Endometrium (tissue), 2 donors: ENCODE measurements around the gene GABBR1.
A peak's percentile ranks its signal among the peaks of the same experiment; 100 is the strongest.

Experiments used
- FAIRE-seq: peaks from 2 replicates; lab custom pipeline; 2012; peaks lifted over from hg19 to GRCh38; lab: Jason Lieb, UNC
- donor health status: control.
- donor health status: control.

GABBR1 gene

GRCh38 chr6:29653452-29654038 is 20.6 kb upstream of the GABBR1 start:
- FAIRE-seq: no peak

- no peak for FAIRE-seq
Measured at GRCh38 chr6:29652198-29652584, 19.2 kb upstream of the GABBR1 start.

- no peak for FAIRE-seq
Measured at GRCh38 chr6:29651413-29652197, 18.6 kb upstream of the GABBR1 start.

- FAIRE-seq: peak; percentile 96
Measured at GRCh38 chr6:29649701-29650673, 17.0 kb upstream of the GABBR1 start.

GRCh38 chr6:29647927-29648642 is 15.1 kb upstream of the GABBR1 start:
- FAIRE-seq: no peak

GRCh38 chr6:29641430-29642148 is 8.6 kb upstream of the GABBR1 start:
- FAIRE-seq: no peak

GRCh38 chr6:29637247-29637646 is 4.3 kb upstream of the GABBR1 start:
- no peak for FAIRE-seq

- FAIRE-seq: no peak
Measured at GRCh38 chr6:29633534-29633905, 537 bp upstream of the GABBR1 start.

GRCh38 chr6:29631860-29632731 is 887 bp downstream of the GABBR1 start:
- FAIRE-seq: no peak

GRCh38 chr6:29631209-29631810 is 1.7 kb downstream of the GABBR1 start:
- FAIRE-seq: no peak

GRCh38 chr6:29630315-29630714 is 2.7 kb downstream of the GABBR1 start:
- FAIRE-seq: no peak

GRCh38 chr6:29629571-29629970 is 3.4 kb downstream of the GABBR1 start:
- FAIRE-seq: no peak

GRCh38 chr6:29628419-29629281 is 4.3 kb downstream of the GABBR1 start:
- no peak for FAIRE-seq

- FAIRE-seq: no peak
Measured at GRCh38 chr6:29627755-29628418, 5.1 kb downstream of the GABBR1 start.

- FAIRE-seq: no peak
Measured at GRCh38 chr6:29626948-29627754, 5.8 kb downstream of the GABBR1 start.

- no peak for FAIRE-seq
Measured at GRCh38 chr6:29625337-29625930, 7.5 kb downstream of the GABBR1 start.

GRCh38 chr6:29624520-29624961 is 8.4 kb downstream of the GABBR1 start:
- no peak for FAIRE-seq
